Upper lobe of left lung (tissue), 6 donors: ENCODE measurements around the gene UCP3. TPM values are rescaled to one million over a fixed set of nuclear protein-coding genes. Genes with fewer than 3 reads are reported as not detected.
A peak's percentile ranks its signal among the peaks of the same experiment; 100 is the strongest.

ENCODE experiments used
- ATAC-seq, 2 donors: fragments of 200-7000 bp; cut with Tn5 transposase; one replicate each; pipeline ENCODE4 v1.9.1; 2022; ENCODE audit warnings: mild to moderate bottlenecking in 2 of 2, moderate library complexity in 2 of 2; ENCODE audit not compliant: low FRiP score in 2 of 2
- DNase-seq, 2 donors: peaks; one replicate each; pipeline ENCODE4 v3.0.0-alpha.2; 2019 to 2020
- H3K27ac ChIP-seq, 4 donors: fragments of 200-600 bp; sonication (generic); one replicate each; pipeline ENCODE4 v1.5.1; 2016 to 2019
- H3K27me3 ChIP-seq, 4 donors: fragments of 200-600 bp; sonication (generic); one replicate each; pipeline ENCODE4 v1.5.1; 2017 to 2019
- H3K36me3 ChIP-seq, 4 donors: fragments of 200-600 bp; sonication (generic); one replicate each; pipeline ENCODE4 v1.5.1; 2016 to 2019
- H3K4me1 ChIP-seq, 4 donors: fragments of 200-600 bp; sonication (generic); one replicate each; pipeline ENCODE4 v1.5.1; 2018 to 2019
- H3K4me3 ChIP-seq, 4 donors: fragments of 200-600 bp; sonication (generic); one replicate each; pipeline ENCODE4 v1.5.1; 2017 to 2019; ENCODE audit warnings: mild to moderate bottlenecking in 2 of 4, moderate library complexity in 1 of 4
- H3K9me3 ChIP-seq, 4 donors: fragments of 200-600 bp; sonication (generic); one replicate each; pipeline ENCODE4 v1.5.1; 2018 to 2019
- CTCF ChIP-seq, 6 experiments: fragments of 450-650 bp in 4 of 6; fragments of 200-600 bp in 2 of 6; sonication (generic) in 2 of 6; IDR thresholded peaks; one replicate each; pipeline ENCODE4 v1.5.1; 2016 to 2019; ENCODE audit warnings: antibody characterized with exemption in 6 of 6
- EP300 ChIP-seq, 4 donors: sonication (generic); formaldehyde crosslinking; IDR thresholded peaks; one replicate each; pipeline ENCODE4 v1.5.1; 2017; ENCODE audit warnings: antibody characterized with exemption in 4 of 4, control low read depth in 2 of 4
- POLR2A ChIP-seq, 4 donors: fragments of 450-650 bp; IDR thresholded peaks; one replicate each; pipeline ENCODE4 v1.5.1; 2016 to 2017; ENCODE audit warnings: antibody characterized with exemption in 4 of 4, mild to moderate bottlenecking in 2 of 4
- POLR2AphosphoS5 ChIP-seq, 2 donors: sonication (generic); formaldehyde crosslinking; IDR thresholded peaks; one replicate each; pipeline ENCODE4 v1.5.1; 2017; ENCODE audit warnings: antibody characterized with exemption in 2 of 2
- WGBS, 2 donors: methylation state at CpG; one replicate each; pipeline ENCODE4 v1.1.5; 2017 to 2018; 5-methylcytosine and 5-hydroxymethylcytosine counted together
- total RNA-seq, 6 donors: library from RNA; depleted of rRNA in 4 of 6; stranded (reverse); fragments of >200 nt in 4 of 6; gene quantifications; one replicate each; pipeline versions ENCODE4 v1.1.0 to v1.2.1, GENCODE V29; 2016 to 2021
- donor health status: DM: no; HTN: no; CAD: no; lungs with moderate emphysema.
- donor health status: DM: no; HTN: yes; CAD: no; lungs with severe emphysema.

The UCP3 gene
- total RNA-seq, 6 donors from 2014 or later, result 1.2 to 5.2 (median 2.4) TPM

GRCh38 chr11:73997120-73997770 is 11.6 kb downstream of the UCP3 start:
- Histone ChIP-seq H3K27me3 (no peaks in the 10 kb centered on the region), H3K36me3 (peaks cover 0 to 11% (median 0%) of the 10 kb centered on the region in 4 donors), H3K4me3 (no peak overlapping the region), H3K27ac (no peak overlapping the region), H3K9me3 (no peaks in the 10 kb centered on the region), H3K4me1 (peaks cover 0 to 5% (median 0%) of the 10 kb centered on the region in 4 donors)
- 75 to 84% methylated on average over 6 of the region's 6 CpGs for WGBS, 2 donors
- DNase-seq (no peak), ATAC-seq (no peak)
- no peak for TF ChIP-seq CTCF (IDR thresholded peaks at IDR 0.05)
- TF ChIP-seq POLR2A (IDR thresholded peaks at IDR 0.05), result no peak

GRCh38 chr11:73996161-73996747 is 12.6 kb downstream of the UCP3 start:
- DNase-seq (no peak), ATAC-seq (no peak)
- H3K27me3 ChIP-seq, result no peaks in the 10 kb centered on the region
- peaks cover 0 to 8% (median 0%) of the 10 kb centered on the region in 4 donors for H3K36me3 ChIP-seq
- H3K27ac ChIP-seq, result peak overlapping the region in 1 of 4 donors; percentile 27
- H3K4me1 ChIP-seq, result peaks cover 0 to 11% (median 1%) of the 10 kb centered on the region in 4 donors
- no peak for TF ChIP-seq POLR2AphosphoS5 (IDR thresholded peaks at IDR 0.05)
- TF ChIP-seq POLR2A (IDR thresholded peaks at IDR 0.05), result no peak
- TF ChIP-seq CTCF (IDR thresholded peaks at IDR 0.05), result no peak
- no peak for TF ChIP-seq EP300 (IDR thresholded peaks at IDR 0.05)
- 71 to 80% methylated on average over 3 to 4 of the region's 4 CpGs for WGBS, 2 donors
- no peak overlapping the region for H3K4me3 ChIP-seq
- no peaks in the 10 kb centered on the region for H3K9me3 ChIP-seq

- Histone ChIP-seq H3K36me3 (peaks cover 0 to 3% (median 0%) of the 10 kb centered on the region in 4 donors), H3K4me3 (no peak overlapping the region), H3K4me1 (peaks cover 0 to 15% (median 3%) of the 10 kb centered on the region in 4 donors), H3K9me3 (no peaks in the 10 kb centered on the region), H3K27ac (peak overlapping the region in 2 of 4 donors; percentile 25 to 27), H3K27me3 (no peaks in the 10 kb centered on the region)
- 81 to 88% methylated on average over 2 of the region's 2 CpGs for WGBS, 2 donors
- ATAC-seq (no peak), DNase-seq (no peak)
- TF ChIP-seq EP300 (IDR thresholded peaks at IDR 0.05), result no peak
- TF ChIP-seq POLR2A (IDR thresholded peaks at IDR 0.05), result no peak
- TF ChIP-seq POLR2AphosphoS5 (IDR thresholded peaks at IDR 0.05), result no peak
These were observed 13.2 kb downstream of the UCP3 start for GRCh38 chr11:73995731-73996130.

GRCh38 chr11:73995247-73995646 is 13.6 kb downstream of the UCP3 start:
- ATAC-seq, result peak; percentile 73 to 81
- Histone ChIP-seq H3K27ac (peak overlapping the region in 2 of 4 donors; percentile 21 to 36), H3K36me3 (no peaks in the 10 kb centered on the region), H3K9me3 (no peaks in the 10 kb centered on the region), H3K4me1 (peaks cover 0 to 15% (median 3%) of the 10 kb centered on the region in 4 donors), H3K27me3 (no peaks in the 10 kb centered on the region), H3K4me3 (no peak overlapping the region)
- WGBS, 2 donors, result 40 to 59% methylated on average over 2 of the region's 2 CpGs
- DNase-seq, result no peak
- TF ChIP-seq EP300 (IDR thresholded peaks at IDR 0.05) (no peak), CTCF (IDR thresholded peaks at IDR 0.05) (no peak), POLR2AphosphoS5 (IDR thresholded peaks at IDR 0.05) (no peak), POLR2A (IDR thresholded peaks at IDR 0.05) (peak in 1 of 4 donors; percentile 23)

GRCh38 chr11:73991471-73992006 is 17.3 kb downstream of the UCP3 start:
- H3K27me3 ChIP-seq, result no peaks in the 10 kb centered on the region
- H3K4me1 ChIP-seq, result peaks cover 0 to 15% (median 3%) of the 10 kb centered on the region in 4 donors
- no peak for TF ChIP-seq POLR2A (IDR thresholded peaks at IDR 0.05)
- TF ChIP-seq EP300 (IDR thresholded peaks at IDR 0.05), result no peak
- no peak for TF ChIP-seq CTCF (IDR thresholded peaks at IDR 0.05)
- no peak for TF ChIP-seq POLR2AphosphoS5 (IDR thresholded peaks at IDR 0.05)
- ATAC-seq (no peak), DNase-seq (no peak)
- 86 to 92% methylated on average over 5 to 6 of the region's 6 CpGs for WGBS, 2 donors
- no peaks in the 10 kb centered on the region for H3K36me3 ChIP-seq
- H3K9me3 ChIP-seq, result no peaks in the 10 kb centered on the region
- H3K27ac ChIP-seq, result peak overlapping the region in 1 of 4 donors; percentile 17
- no peak overlapping the region for H3K4me3 ChIP-seq
